Neuron (in vitro differentiated cells): ENCODE results near the gene RAB12.
"Not testable (repeated sequence)": the region's sequence is repeated elsewhere in the genome, so short reads cannot be mapped to it uniquely, and the experiment has no call there.

ENCODE experiments used
- H2AFZ ChIP-seq: one replicate; pipeline ENCODE4 v1.6.1; 2013; ENCODE audit warnings: low read depth, mild to moderate bottlenecking, inconsistent platforms, low read length, moderate library complexity
- H3K27me3 ChIP-seq: one replicate; pipeline ENCODE4 v1.6.1; 2013; ENCODE audit warnings: low read length; ENCODE audit not compliant: insufficient read depth
- H3K36me3 ChIP-seq: one replicate; pipeline ENCODE4 v1.6.1; 2013; ENCODE audit warnings: low read length; ENCODE audit not compliant: insufficient read depth
- H3K4me1 ChIP-seq: one replicate; pipeline ENCODE4 v1.6.1; 2013; ENCODE audit warnings: low read length; ENCODE audit not compliant: insufficient read depth
- H3K4me3 ChIP-seq: 2 replicates; pipeline ENCODE4 v1.5.1; 2013; ENCODE audit warnings: mild to moderate bottlenecking, low read length, moderate library complexity
- H3K9me3 ChIP-seq: one replicate; pipeline ENCODE4 v1.6.1; 2013; ENCODE audit warnings: low read length

The RAB12 gene

GRCh38 chr18:8635087-8635486 lies 25.9 kb downstream of the RAB12 start:
- Histone ChIP-seq H2AFZ (no peak overlapping the region), H3K36me3 (peaks cover 62% of the 10 kb centered on the region), H3K27me3 (no peaks in the 10 kb centered on the region), H3K9me3 (no peaks in the 10 kb centered on the region), H3K4me3 (no peak overlapping the region), H3K4me1 (no peaks in the 10 kb centered on the region)

- Histone ChIP-seq H3K4me1 (no peaks in the 10 kb centered on the region), H2AFZ (no peak overlapping the region), H3K4me3 (no peak overlapping the region), H3K36me3 (peaks cover 39% of the 10 kb centered on the region), H3K27me3 (no peaks in the 10 kb centered on the region), H3K9me3 (no peaks in the 10 kb centered on the region)
Observed at GRCh38 chr18:8639762-8640161, 30.5 kb downstream of the RAB12 start.

GRCh38 chr18:8643326-8643878 lies 34.2 kb downstream of the RAB12 start:
- H2AFZ ChIP-seq, result no peak overlapping the region
- H3K4me1 ChIP-seq, result no peaks in the 10 kb centered on the region
- H3K36me3 ChIP-seq, result peaks cover 12% of the 10 kb centered on the region
- no peaks in the 10 kb centered on the region for H3K9me3 ChIP-seq
- H3K4me3 ChIP-seq, result no peak overlapping the region
- no peaks in the 10 kb centered on the region for H3K27me3 ChIP-seq

- not testable (repeated sequence) for H3K4me3 ChIP-seq, H3K36me3 ChIP-seq, H3K9me3 ChIP-seq, H2AFZ ChIP-seq, H3K27me3 ChIP-seq, H3K4me1 ChIP-seq
Observed at GRCh38 chr18:8647359-8647758, 38.1 kb downstream of the RAB12 start.

- not testable (repeated sequence) for H3K27me3 ChIP-seq, H3K9me3 ChIP-seq, H2AFZ ChIP-seq, H3K4me3 ChIP-seq, H3K36me3 ChIP-seq
- H3K4me1 ChIP-seq, result peaks cover 11% of the 10 kb centered on the region
Observed at GRCh38 chr18:8651478-8652261, 42.4 kb downstream of the RAB12 start.

- H2AFZ ChIP-seq, result no peak overlapping the region
- H3K36me3 ChIP-seq, result no peaks in the 10 kb centered on the region
- no peaks in the 10 kb centered on the region for H3K9me3 ChIP-seq
- H3K27me3 ChIP-seq, result no peaks in the 10 kb centered on the region
- no peak overlapping the region for H3K4me3 ChIP-seq
- H3K4me1 ChIP-seq, result peaks cover 28% of the 10 kb centered on the region
Observed at GRCh38 chr18:8654503-8655451, 45.5 kb downstream of the RAB12 start.

- no peaks in the 10 kb centered on the region for H3K27me3 ChIP-seq
- H2AFZ ChIP-seq, result no peak overlapping the region
- no peaks in the 10 kb centered on the region for H3K9me3 ChIP-seq
- peaks cover 31% of the 10 kb centered on the region for H3K4me1 ChIP-seq
- H3K4me3 ChIP-seq, result no peak overlapping the region
- H3K36me3 ChIP-seq, result no peaks in the 10 kb centered on the region
Observed at GRCh38 chr18:8656232-8656631, 47.0 kb downstream of the RAB12 start.

- Histone ChIP-seq H2AFZ (no peak overlapping the region), H3K4me1 (peaks cover 41% of the 10 kb centered on the region), H3K9me3 (no peaks in the 10 kb centered on the region), H3K36me3 (no peaks in the 10 kb centered on the region), H3K4me3 (no peak overlapping the region), H3K27me3 (no peaks in the 10 kb centered on the region)
Observed at GRCh38 chr18:8657050-8657820, 48.0 kb downstream of the RAB12 start.

- Histone ChIP-seq H3K36me3 (no peaks in the 10 kb centered on the region), H3K27me3 (no peaks in the 10 kb centered on the region), H3K9me3 (no peaks in the 10 kb centered on the region), H2AFZ (no peak overlapping the region), H3K4me3 (no peak overlapping the region), H3K4me1 (peaks cover 48% of the 10 kb centered on the region)
Observed at GRCh38 chr18:8657873-8658470, 48.7 kb downstream of the RAB12 start.

- Histone ChIP-seq H3K36me3 (no peaks in the 10 kb centered on the region), H3K27me3 (no peaks in the 10 kb centered on the region), H3K4me1 (peaks cover 54% of the 10 kb centered on the region), H3K9me3 (no peaks in the 10 kb centered on the region), H2AFZ (no peak overlapping the region), H3K4me3 (no peak overlapping the region)
Observed at GRCh38 chr18:8658858-8659485, 49.7 kb downstream of the RAB12 start.

GRCh38 chr18:8659609-8660242 lies 50.5 kb downstream of the RAB12 start:
- Histone ChIP-seq H3K4me3 (no peak overlapping the region), H3K4me1 (peaks cover 53% of the 10 kb centered on the region), H3K36me3 (no peaks in the 10 kb centered on the region), H2AFZ (no peak overlapping the region), H3K9me3 (no peaks in the 10 kb centered on the region), H3K27me3 (no peaks in the 10 kb centered on the region)

- no peaks in the 10 kb centered on the region for H3K9me3 ChIP-seq
- no peaks in the 10 kb centered on the region for H3K36me3 ChIP-seq
- H3K4me3 ChIP-seq, result no peak overlapping the region
- no peak overlapping the region for H2AFZ ChIP-seq
- peaks cover 48% of the 10 kb centered on the region for H3K4me1 ChIP-seq
- no peaks in the 10 kb centered on the region for H3K27me3 ChIP-seq
Observed at GRCh38 chr18:8660316-8660715, 51.1 kb downstream of the RAB12 start.
